Stimulated activated CD4-positive, alpha-beta T cell treated with anti-CD3 and anti-CD28 coated beads, Interleukin-1b, Interleukin-23, amount 100 ng/mL, for 4 hours (primary cell): ENCODE measurements around the gene ATM.
A peak's percentile ranks its signal among the peaks of the same experiment; 100 is the strongest.

ENCODE experiments used
- DNase-seq, 2 donors: peaks; one replicate each; pipeline ENCODE4 v3.0.0-alpha.2; 2020; ENCODE audit warnings: low read depth in 2 of 2

Gene ATM, protein sequence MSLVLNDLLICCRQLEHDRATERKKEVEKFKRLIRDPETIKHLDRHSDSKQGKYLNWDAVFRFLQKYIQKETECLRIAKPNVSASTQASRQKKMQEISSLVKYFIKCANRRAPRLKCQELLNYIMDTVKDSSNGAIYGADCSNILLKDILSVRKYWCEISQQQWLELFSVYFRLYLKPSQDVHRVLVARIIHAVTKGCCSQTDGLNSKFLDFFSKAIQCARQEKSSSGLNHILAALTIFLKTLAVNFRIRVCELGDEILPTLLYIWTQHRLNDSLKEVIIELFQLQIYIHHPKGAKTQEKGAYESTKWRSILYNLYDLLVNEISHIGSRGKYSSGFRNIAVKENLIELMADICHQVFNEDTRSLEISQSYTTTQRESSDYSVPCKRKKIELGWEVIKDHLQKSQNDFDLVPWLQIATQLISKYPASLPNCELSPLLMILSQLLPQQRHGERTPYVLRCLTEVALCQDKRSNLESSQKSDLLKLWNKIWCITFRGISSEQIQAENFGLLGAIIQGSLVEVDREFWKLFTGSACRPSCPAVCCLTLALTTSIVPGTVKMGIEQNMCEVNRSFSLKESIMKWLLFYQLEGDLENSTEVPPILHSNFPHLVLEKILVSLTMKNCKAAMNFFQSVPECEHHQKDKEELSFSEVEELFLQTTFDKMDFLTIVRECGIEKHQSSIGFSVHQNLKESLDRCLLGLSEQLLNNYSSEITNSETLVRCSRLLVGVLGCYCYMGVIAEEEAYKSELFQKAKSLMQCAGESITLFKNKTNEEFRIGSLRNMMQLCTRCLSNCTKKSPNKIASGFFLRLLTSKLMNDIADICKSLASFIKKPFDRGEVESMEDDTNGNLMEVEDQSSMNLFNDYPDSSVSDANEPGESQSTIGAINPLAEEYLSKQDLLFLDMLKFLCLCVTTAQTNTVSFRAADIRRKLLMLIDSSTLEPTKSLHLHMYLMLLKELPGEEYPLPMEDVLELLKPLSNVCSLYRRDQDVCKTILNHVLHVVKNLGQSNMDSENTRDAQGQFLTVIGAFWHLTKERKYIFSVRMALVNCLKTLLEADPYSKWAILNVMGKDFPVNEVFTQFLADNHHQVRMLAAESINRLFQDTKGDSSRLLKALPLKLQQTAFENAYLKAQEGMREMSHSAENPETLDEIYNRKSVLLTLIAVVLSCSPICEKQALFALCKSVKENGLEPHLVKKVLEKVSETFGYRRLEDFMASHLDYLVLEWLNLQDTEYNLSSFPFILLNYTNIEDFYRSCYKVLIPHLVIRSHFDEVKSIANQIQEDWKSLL (N-terminal part only)

DNA sequence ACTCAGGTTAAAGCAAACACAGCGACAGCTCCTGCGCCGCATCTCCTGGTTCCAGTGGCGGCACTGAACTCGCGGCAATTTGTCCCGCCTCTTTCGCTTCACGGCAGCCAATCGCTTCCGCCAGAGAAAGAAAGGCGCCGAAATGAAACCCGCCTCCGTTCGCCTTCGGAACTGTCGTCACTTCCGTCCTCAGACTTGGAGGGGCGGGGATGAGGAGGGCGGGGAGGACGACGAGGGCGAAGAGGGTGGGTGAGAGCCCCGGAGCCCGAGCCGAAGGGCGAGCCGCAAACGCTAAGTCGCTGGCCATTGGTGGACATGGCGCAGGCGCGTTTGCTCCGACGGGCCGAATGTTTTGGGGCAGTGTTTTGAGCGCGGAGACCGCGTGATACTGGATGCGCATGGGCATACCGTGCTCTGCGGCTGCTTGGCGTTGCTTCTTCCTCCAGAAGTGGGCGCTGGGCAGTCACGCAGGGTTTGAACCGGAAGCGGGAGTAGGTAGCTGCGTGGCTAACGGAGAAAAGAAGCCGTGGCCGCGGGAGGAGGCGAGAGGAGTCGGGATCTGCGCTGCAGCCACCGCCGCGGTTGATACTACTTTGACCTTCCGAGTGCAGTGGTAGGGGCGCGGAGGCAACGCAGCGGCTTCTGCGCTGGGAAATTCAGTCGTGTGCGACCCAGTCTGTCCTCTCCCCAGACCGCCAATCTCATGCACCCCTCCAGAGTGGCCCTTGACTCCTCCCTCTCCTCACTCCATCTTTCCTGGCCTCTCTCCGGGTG, at the start of gene ATM, which contains the start of gene NPAT:
Gene ATM, plus strand, starts transcription at position 494 of the 774 bp plus-strand sequence. CDS start 4,558 bp downstream, outside the sequence.
Gene NPAT, minus strand, starts transcription at position 65 of the 774 bp plus-strand sequence. CDS start 102 bp downstream, outside the sequence.
- DNase-seq, result peak; percentile 93 to 95

DNA sequence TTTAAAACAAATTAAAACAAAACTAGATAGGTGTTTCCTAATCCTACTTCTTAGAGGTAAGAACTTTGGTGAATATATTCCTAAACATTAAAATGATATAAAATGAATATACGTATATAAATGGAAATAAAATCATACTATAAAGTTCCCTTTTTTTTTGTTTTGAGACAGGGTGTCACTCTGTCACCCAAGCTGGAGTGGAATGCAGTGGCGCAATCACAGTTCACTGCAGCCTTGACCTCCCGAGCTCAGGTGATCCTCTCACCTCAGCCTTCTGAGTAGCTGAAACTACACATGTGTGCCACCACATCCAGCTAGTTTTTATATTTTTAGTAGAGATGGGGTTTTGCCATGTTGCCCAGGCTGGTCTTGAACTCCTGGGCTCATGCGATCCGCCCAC, 45.3 kb upstream of the ATM start:
- DNase-seq, result no peak

DNA sequence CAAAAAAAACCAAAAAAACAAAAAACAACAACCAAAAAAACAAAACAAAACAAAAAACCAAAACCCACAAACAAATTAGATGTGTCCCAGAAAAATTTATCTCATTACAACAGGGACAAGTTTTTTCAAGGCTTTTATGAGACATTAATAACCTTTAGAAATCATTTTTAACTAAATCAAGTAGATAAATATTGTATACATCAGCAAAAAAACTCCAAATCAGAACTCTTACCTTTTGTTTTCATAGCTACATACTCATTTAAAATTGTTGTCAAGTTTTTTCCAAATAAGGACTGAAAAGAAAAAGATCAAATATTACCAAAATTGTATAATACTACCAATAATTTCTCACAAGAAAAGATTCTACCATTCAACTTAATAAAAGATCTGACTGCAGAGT, 29.1 kb upstream of the ATM start:
- DNase-seq, result no peak

DNA sequence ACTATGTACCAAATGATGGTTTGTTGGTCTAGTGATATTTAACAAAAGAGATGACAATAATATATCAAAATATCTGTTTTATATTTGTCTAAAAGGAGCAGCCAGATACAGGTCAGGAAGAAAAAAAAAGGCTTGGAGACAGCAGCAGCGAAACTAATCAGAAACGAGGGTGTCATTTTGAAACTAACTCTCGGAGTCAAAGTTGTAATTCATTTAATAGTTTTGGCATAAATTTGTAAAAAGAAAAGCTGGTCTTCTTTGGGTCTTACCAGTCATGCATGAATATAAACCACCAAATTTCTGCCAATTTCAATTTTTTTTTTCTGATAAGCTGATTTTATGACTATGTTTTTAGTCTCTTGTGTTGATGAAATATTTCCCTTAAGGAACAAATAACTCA, 26.0 kb upstream of the ATM start:
- DNase-seq, result no peak

- DNase-seq, result no peak
Measured at GRCh38 chr11:108197351-108197750, 25.5 kb upstream of the ATM start.

GRCh38 chr11:108198833-108199232, 24.0 kb upstream of the ATM start:
- no peak for DNase-seq

DNA sequence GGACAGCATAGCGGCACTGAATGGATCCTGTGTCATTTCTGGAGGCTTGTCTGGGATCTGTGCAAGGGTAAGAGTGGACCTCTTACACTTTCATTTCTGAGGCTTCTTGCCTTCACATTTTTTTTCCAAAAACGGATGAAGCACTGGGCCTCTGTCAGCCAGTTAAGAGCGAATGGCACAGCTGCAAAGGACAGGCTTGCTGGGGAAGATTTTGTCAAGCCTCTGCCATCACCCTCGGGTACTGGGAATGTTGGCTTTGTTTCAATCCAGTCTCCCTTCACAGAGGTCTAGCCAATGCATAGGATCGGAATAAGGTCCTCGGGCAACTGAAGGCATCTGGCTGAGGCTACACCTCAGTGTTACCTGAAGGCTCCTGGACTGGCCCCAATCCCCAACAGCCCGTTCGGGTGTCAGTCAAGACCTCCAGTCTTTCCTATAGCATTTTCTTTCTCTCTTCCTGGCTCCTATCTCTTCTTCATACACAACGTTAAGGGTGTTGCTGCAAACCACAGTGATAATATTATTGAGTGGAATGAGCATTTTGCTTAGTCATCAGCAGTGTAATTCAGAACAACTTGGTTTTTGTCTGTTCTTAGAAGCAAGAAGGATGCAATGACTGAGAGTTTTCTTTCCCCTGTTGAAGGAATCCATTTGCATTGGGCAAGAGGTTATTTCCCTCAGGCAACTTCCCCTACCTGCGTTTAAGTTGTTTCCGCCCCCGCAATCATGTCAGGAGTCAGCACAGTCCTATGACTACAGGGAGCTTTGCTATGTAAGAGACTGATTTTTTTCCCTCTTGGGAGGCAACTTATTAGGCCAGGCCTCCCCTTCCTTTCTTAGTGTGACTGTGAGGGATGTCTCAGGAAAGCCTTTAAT, 23.2 kb upstream of the ATM start:
- peak; percentile 39 to 46 for DNase-seq

- DNase-seq, result no peak
Measured at GRCh38 chr11:108203075-108203474, 19.8 kb upstream of the ATM start.

DNA sequence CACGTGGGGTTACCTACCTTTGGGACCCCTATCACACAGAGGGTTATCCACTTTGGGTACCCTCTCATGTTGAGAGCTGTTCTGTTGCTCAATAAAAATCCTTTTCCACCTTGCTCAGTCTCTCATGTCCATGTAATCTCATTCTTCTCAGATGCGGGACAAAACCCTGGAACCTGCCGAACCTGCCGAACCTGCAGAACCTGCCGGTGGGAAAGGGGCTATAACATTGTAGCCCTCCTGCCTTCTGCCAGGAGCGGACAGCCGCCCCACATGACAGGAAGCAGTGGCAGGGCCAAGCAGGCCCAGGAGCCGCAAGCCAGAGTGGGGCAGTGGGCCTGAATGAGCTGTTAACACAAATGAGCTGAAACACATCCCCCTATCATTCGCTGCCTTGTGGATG, 18.5 kb upstream of the ATM start:
- DNase-seq, result no peak

DNA sequence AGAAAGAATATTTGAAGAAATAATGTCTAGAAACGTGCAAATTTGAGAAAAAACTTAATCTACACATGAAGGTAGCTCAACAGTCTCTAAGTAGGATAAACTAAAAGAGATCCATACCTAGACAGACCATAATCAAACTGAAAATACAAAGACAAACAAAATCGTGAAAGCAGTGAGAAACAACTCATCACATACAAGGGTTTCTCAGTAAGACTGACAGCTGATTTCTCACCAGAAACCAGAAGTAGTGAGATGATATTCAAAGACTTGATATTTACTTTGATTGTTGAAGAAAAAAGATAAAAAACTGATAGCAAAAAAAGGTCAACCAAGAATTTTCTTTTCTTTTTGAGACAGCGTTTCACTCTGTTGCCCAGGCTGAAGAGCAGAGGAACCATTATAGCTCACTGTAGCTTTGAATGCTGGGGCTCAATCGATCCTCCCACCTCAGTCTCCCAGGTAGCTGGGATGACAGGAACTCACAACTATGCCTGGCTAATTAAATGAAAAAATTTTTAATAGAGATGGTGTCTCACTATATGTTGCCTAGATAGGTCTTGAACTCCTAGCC, 17.9 kb upstream of the ATM start:
- no peak for DNase-seq

DNA sequence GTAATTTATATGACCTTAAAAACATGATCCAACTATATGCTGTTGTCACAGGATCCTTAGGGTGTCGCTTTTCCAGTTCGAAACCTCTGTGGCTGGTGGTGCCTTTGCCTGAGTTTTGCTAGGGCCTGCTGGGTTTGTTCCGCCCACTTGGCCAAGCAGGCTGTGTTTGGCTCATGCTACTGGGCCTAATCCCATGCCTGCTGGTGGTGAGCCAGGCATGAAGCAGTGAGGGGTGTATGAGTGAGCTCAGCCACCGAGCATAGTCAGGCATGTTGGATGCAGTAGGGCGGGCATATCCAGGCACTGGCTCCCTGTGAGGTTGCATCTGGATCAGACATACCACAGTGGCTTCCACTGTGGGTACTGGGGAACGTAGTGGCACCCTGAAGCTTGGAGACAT, 16.7 kb upstream of the ATM start:
- DNase-seq, result no peak

- no peak for DNase-seq
Measured at GRCh38 chr11:108206969-108207682, 15.7 kb upstream of the ATM start.

DNA sequence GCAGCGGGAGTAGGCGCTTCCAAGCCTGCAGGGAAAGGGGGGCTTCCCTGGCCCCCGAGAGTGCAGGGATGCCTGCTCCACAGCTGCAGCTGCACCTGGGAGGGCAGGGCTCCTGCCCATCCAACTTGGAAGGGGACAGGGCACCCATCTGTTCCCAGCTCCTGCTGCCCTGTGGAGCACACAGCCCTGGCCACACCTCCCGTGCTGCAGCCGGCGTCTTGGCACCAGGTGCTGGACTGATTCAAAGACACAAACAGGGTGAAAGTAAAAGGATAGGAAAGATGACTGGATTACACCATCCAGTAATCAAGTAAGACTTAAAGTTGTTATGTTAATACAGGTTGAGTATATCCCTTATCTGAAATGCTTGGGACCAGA, 15.2 kb upstream of the ATM start:
- DNase-seq, result no peak

DNA sequence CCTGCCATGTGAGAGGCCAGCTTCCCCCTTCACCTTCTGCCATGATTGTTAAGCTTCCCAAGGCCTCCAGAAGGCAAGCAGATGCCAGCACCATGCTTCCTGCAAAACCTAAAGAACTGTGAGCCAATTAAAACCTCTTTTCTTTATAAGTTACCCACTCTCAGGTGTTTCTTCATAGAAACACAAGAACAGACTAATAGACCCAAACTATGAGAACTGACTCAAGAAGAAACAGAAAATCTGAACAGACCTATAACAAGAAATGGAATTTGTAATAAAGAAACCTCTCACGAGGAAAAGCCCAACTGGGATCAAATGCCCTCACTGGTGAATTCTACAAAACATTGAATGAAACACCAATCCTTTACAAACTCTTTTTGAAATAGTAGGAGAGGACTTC, 12.4 kb upstream of the ATM start:
- DNase-seq, result no peak

DNA sequence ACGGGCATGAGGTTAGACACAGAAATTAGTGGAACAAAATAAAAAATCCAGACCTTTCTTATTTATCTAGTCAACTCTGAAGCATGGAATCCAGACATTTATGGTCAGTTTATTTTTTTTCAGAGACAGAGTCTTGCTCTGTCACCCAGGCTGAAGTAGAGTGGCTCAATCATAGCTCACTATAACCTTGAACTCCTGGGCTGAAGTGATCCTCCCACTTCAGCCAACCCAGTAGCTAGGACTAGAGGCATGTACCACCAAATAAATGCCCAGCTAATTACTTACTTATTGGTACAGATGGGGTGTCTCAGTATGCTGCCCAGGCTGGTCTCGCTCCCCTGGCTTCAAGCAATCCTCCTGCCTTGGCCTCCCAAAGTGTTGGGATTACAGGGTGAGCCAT, 9.1 kb upstream of the ATM start:
- no peak for DNase-seq

GRCh38 chr11:108216988-108217387, 5.9 kb upstream of the ATM start:
- no peak for DNase-seq

DNA sequence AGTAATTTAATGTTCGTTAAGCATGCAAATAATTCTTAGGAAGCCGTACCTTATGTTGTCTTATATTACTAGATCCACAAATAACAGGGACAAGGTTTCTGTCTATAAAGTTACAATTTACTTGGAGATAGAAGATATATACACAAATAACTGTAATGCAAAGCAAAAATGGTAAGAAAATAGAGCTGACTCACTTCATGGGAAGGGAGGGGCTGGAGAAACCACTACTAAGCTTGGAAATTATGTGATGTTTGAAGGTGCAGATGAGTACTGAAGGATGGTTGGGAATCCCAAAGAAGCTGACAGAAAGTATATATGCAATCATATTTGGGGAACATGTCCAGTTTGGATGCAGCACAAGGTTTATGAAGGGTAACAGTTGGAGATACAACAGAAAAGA, 4.4 kb upstream of the ATM start:
- no peak for DNase-seq

DNA sequence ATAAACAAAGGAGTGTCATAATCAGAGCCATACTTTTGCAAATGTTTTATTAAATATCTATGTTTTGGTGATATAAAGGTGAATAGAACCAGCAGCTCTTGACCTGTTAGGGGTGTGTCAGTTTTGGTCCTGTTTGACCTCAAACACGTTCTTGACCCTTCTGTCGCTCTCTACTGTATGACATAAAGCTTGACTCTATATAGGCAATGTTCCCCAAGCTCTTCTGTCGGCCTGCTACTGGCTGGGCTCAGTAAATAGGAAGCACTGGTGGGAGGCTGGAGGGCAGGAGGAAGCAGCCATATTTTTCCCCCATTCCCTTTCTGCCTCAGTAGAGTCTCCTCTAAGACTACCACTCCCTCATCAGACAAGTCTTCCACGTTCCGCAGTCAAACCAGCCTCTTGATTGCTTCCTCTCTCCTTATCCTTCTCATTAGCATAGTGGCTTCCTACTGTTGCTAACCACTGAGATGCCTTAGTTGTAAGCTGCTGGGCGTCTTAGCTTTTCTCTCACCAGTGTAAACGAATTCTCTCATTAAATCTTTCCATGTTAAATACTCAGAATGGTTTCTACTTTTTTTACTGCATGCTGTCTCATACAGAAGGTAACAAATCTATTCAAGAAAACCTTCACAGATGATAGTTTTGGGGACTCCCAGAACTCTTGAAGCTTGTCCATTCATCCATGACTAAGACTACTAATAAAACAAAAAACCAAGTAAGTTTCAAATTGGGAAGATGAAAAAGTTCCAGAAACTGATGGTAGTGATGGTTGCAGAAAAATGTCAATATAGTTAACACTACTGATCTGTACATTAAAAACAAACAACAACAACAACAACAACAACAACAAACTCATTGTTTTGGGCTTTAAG, 3.7 kb upstream of the ATM start:
- no peak for DNase-seq
